GM12872 (cell line): ENCODE data around the gene HOXA5.

Experiments used
- CTCF ChIP-seq: IDR thresholded peaks from 3 replicates; pipeline ENCODE4 v1.5.1; 2011; ENCODE audit warnings: low read depth, mild to moderate bottlenecking, low read length, moderate library complexity; ENCODE audit not compliant: insufficient read depth

HOXA5 gene

DNA sequence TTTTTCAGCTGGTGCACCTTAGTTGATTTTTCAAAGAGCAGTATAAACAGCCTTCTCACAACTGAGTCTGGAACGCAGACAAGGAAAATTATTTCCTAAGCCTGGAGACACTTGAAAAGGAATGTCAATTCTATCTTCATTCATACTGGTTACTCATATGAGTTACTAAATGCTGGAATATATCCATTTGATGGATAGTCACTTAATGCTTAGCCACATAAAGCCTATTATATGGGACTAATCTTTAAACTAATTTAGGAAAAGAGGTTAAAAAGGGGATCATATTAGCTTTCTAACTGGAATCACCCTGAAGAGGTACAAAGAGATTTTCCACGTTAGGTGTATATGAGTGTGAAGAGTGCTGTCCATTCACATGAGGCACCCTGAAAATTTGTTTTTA, 11.3 kb downstream of the HOXA5 start:
- TF ChIP-seq CTCF: no peak

- no peak for TF ChIP-seq CTCF
These were observed 12.1 kb downstream of the HOXA5 start for GRCh38 chr7:27131390-27131819.

- TF ChIP-seq CTCF: no peak
These were observed 12.7 kb downstream of the HOXA5 start, which contains the start of gene HOXA4 for GRCh38 chr7:27130540-27131389. Gene HOXA4, minus strand, starts transcription at chr7:27130757. Its CDS starts 24 bp downstream, at chr7:27130733.

DNA sequence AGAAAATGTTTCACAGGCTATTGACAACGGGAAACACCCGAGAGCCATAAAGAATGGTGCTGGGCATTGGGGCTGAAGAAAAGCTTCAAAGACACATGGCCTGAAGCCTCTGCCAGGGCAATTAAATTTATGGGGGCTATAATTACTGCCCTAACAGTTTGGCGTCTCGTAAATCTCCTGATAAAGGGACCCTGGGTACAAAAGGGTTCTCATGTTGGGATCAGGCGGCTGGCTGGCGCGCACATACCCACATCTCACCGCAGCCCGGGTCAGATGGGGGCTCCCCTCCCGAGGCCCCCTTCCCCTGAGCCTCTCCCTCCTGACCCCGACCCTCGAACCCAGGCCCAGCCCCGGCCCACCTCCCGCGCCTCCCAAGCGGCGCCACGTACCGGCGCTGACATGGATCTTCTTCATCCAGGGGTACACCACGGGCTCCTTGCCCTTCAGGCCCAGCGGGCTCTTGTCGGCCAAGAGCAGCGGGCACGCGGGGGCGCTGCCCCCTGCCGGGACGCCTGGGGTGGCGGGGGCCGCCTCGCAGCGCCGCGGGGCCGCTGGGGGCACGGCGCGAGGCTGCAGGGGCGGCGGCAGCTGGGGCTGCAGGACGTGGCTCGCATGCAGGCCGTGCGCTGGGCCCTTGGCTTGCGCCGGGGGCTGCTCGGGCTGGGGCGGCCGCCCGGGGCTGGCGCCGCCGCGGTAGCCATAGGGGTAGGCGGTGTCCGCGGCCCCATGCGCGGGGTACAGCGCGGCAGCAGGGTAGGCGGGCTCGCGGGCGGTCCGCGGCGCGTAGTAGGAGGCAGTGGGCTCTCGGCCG, 13.5 kb downstream of the HOXA5 start:
- no peak for TF ChIP-seq CTCF

DNA sequence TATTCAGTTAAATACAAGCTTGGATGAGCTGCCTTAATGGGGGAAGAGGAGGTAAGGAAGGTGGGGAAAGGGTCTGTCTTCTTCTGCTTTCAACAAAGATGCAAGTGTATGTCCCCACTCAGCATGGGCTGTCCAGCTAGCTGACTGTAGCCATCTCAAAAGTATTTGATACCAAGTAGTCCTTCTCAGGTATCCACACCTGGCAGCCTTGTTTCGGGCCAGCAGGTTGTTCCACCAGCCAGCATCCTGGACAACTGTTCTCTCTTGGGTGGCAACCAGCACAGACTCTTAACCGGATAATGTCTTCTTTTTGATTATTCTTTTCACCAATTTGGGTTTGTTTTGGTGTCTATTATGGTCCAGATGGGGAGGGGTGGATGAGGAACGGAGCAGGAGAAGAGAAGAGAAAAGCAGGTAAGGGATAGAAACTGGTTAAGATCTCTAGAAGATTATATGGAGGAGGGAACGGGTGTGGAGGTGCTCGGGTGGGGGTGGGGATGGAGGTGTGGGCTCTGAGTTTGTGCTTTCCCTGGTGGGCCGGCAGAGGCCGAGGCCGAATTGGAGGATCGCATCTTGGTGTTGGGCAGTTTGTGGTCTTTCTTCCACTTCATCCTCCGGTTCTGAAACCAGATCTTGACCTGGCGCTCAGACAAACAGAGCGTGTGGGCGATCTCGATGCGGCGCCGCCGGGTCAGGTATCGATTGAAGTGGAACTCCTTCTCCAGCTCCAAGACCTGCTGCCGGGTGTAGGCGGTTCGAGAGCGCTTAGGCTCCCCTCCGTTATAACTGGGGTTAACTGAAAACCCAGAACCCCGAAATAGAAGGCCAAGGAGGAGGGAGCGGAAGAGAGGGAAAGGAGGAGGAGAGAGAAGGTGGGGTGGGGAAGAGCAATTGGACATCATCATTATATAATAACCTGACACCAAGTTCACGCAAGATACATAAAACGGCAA, 14.4 kb downstream of the HOXA5 start:
- no peak for TF ChIP-seq CTCF

GRCh38 chr7:27128034-27128433, 15.4 kb downstream of the HOXA5 start:
- no peak for TF ChIP-seq CTCF
